ENCODE measurements around the gene NRIP1. TPM values are rescaled to one million over a fixed set of nuclear protein-coding genes. Genes with fewer than 3 reads are reported as not detected.

NRIP1 gene
- total RNA-seq, 2 donors from 2014 or later = 49.5 to 89.3 TPM

DNA sequence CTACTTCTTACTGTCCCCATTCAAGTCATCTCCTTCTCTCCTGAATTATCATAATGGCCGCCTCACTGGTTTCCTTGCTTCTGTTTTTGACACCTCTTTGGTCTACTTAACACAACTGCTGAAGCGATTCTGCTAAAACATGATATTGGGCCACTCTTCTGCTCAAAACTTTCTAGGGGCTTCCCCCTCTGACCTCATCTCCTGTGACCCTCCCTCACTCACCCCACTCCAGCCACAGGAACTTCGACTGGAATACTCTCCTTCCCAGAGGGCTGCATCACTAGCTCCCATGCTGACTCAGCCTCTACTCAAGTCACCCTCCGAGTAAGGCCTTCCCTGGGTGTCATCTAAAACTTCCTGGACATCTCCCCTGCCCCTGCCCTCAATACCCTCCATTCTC, 35.7 kb downstream of the NRIP1 start:
- TF ChIP-seq, protein P1, sequence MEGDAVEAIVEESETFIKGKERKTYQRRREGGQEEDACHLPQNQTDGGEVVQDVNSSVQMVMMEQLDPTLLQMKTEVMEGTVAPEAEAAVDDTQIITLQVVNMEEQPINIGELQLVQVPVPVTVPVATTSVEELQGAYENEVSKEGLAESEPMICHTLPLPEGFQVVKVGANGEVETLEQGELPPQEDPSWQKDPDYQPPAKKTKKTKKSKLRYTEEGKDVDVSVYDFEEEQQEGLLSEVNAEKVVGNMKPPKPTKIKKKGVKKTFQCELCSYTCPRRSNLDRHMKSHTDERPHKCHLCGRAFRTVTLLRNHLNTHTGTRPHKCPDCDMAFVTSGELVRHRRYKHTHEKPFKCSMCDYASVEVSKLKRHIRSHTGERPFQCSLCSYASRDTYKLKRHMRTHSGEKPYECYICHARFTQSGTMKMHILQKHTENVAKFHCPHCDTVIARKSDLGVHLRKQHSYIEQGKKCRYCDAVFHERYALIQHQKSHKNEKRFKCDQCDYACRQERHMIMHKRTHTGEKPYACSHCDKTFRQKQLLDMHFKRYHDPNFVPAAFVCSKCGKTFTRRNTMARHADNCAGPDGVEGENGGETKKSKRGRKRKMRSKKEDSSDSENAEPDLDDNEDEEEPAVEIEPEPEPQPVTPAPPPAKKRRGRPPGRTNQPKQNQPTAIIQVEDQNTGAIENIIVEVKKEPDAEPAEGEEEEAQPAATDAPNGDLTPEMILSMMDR (IDR thresholded peaks at IDR 0.05) = no peak
- Histone ChIP-seq H3K9me3 (no peaks in the 10 kb centered on the region), H3K36me3 (no peaks in the 10 kb centered on the region), H3K27me3 (no peaks in the 10 kb centered on the region), H3K4me1 (no peaks in the 10 kb centered on the region), H3K27ac (no peak overlapping the region), H3K4me3 (no peak overlapping the region), H3K9ac (ENCODE audit: low read depth in 2 of 2, low read length in 2 of 2) (no peak overlapping the region)
- DNase-seq = no peak
- intact Hi-C loops (cut with DNase I) = no loop called here

GRCh38 chr21:15028186-15028585, 36.6 kb downstream of the NRIP1 start:
- TF ChIP-seq, protein P1 (IDR thresholded peaks at IDR 0.05) = no peak

DNA sequence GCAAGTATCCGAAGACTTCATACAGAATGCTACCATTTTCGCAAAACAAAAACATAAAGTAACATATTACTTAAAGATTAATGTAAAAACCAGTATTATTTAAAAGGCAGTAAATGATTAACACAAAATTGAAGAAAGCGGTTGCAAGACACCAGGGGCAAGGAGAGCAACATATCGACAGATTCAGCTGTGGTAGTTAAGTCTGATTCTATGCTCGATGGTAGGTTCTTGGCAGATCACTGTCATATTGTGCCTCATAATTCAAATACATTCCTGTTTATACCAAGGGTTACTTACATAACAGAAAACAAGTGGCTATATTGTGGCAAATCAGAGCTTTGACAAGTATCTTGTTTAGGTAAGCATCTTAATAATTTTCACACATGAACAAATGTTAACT, 37.7 kb downstream of the NRIP1 start:
- TF ChIP-seq, protein P1 (IDR thresholded peaks at IDR 0.05) = no peak

More at GRCh38 chr21:15028186-15028585, 36.6 kb downstream of the NRIP1 start:
- no peak overlapping the region for H3K9ac ChIP-seq (ENCODE audit: low read depth in 2 of 2, low read length in 2 of 2)
- no peaks in the 10 kb centered on the region for H3K27me3 ChIP-seq
- no peak overlapping the region for H3K4me3 ChIP-seq
- intact Hi-C loops (cut with DNase I) = no loop called here
- no peaks in the 10 kb centered on the region for H3K36me3 ChIP-seq
- H3K9me3 ChIP-seq = no peaks in the 10 kb centered on the region
- no peak overlapping the region for H3K27ac ChIP-seq
- H3K4me1 ChIP-seq = no peaks in the 10 kb centered on the region
- no peak for DNase-seq

DNA sequence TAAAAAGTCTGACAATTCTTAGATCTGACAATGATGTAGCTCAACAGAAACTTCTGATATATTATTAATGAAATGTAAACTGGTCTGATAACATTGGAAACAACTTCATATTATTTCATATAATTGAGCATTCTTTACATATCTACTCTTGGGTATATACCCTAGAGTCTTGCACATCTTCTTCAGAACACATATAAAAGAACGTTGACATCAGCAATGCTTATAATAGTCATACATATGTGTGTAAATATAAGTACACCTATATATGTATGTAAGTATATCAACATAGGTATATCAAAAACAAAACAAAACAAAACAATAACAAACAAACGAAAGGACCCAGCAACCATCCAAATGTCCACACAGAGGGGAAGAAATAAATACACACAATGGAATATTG, 38.4 kb downstream of the NRIP1 start:
- intact Hi-C loops (cut with DNase I) = no loop called here
- H3K9me3 ChIP-seq = no peaks in the 10 kb centered on the region
- no peak overlapping the region for H3K9ac ChIP-seq (ENCODE audit: low read depth in 2 of 2, low read length in 2 of 2)
- H3K27me3 ChIP-seq = no peaks in the 10 kb centered on the region
- no peaks in the 10 kb centered on the region for H3K4me1 ChIP-seq
- no peak overlapping the region for H3K27ac ChIP-seq
- no peak for DNase-seq
- H3K36me3 ChIP-seq = no peaks in the 10 kb centered on the region
- no peak overlapping the region for H3K4me3 ChIP-seq
- TF ChIP-seq, protein P1 (IDR thresholded peaks at IDR 0.05) = no peak

More for the DNA sequence above, 37.7 kb downstream of the NRIP1 start:
- H3K27me3 ChIP-seq = no peaks in the 10 kb centered on the region
- intact Hi-C loops (cut with DNase I) = no loop called here
- no peak overlapping the region for H3K27ac ChIP-seq
- H3K9me3 ChIP-seq = no peaks in the 10 kb centered on the region
- H3K4me1 ChIP-seq = no peaks in the 10 kb centered on the region
- H3K9ac ChIP-seq (ENCODE audit: low read depth in 2 of 2, low read length in 2 of 2) = no peak overlapping the region
- H3K36me3 ChIP-seq = no peaks in the 10 kb centered on the region
- H3K4me3 ChIP-seq = no peak overlapping the region
- DNase-seq = no peak

DNA sequence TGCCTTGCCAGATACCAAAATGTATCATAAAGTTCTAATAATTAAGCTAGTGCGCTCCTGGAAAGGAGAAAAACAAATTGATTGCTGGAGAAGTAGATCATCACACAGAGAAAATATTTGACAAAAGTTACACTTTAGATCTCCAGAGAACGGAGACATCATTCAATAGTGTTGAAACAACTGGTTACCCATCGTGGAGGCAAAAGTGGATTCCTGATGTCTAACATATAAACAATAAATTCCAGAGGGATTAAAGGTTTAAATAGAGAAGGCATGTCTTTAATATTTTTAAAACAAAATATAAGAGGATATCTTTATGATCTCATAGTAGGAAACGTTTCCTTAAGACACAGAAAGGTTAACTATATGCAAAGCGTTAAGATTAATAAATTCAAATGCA, 41.0 kb downstream of the NRIP1 start:
- TF ChIP-seq, protein P1 (IDR thresholded peaks at IDR 0.05) = no peak
- H3K9ac ChIP-seq (ENCODE audit: low read depth in 2 of 2, low read length in 2 of 2) = no peak overlapping the region
- H3K36me3 ChIP-seq = no peaks in the 10 kb centered on the region
- no peak overlapping the region for H3K4me3 ChIP-seq
- no peak overlapping the region for H3K27ac ChIP-seq
- DNase-seq = no peak
- no peaks in the 10 kb centered on the region for H3K27me3 ChIP-seq
- no peaks in the 10 kb centered on the region for H3K4me1 ChIP-seq
- no peaks in the 10 kb centered on the region for H3K9me3 ChIP-seq
- intact Hi-C loops (cut with DNase I) = no loop called here

All from colonic mucosa (tissue), 4 donors.